GM12874 (cell line): ENCODE measurements around the gene ATP6V1B1.

ENCODE experiments used
- CTCF ChIP-seq: IDR thresholded peaks from 2 replicates; pipeline ENCODE4 v1.5.1; 2011; ENCODE audit warnings: low read depth, mild to moderate bottlenecking, control low read depth, low read length, moderate library complexity; ENCODE audit not compliant: insufficient read depth

ATP6V1B1 gene

GRCh38 chr2:70939001-70939838 is 3.5 kb downstream of the ATP6V1B1 start:
- TF ChIP-seq CTCF = no peak

GRCh38 chr2:70939839-70940580 is 4.3 kb downstream of the ATP6V1B1 start:
- TF ChIP-seq CTCF = no peak

GRCh38 chr2:70941186-70941585 is 5.5 kb downstream of the ATP6V1B1 start:
- TF ChIP-seq CTCF = no peak

GRCh38 chr2:70941701-70942100 is 6.0 kb downstream of the ATP6V1B1 start:
- no peak for TF ChIP-seq CTCF

GRCh38 chr2:70942396-70943204 is 6.9 kb downstream of the ATP6V1B1 start:
- no peak for TF ChIP-seq CTCF

GRCh38 chr2:70943205-70943871 is 7.6 kb downstream of the ATP6V1B1 start:
- no peak for TF ChIP-seq CTCF
